NCI-H82 (cell line): ENCODE measurements around the gene VSTM4.

ENCODE experiments used
- DNase-seq: peaks from one replicate; lab custom pipeline; 2025; lab: John Stamatoyannopoulos, UW

VSTM4 gene

GRCh38 chr10:49070701-49071100 is 44.6 kb downstream of the VSTM4 start:
- no peak for DNase-seq

GRCh38 chr10:49068672-49069217 is 46.6 kb downstream of the VSTM4 start:
- DNase-seq: no peak

GRCh38 chr10:49068209-49068608 is 47.1 kb downstream of the VSTM4 start:
- DNase-seq: no peak

GRCh38 chr10:49066944-49067730 is 48.2 kb downstream of the VSTM4 start:
- DNase-seq: no peak

- no peak for DNase-seq
Measured at GRCh38 chr10:49062229-49062628, 53.1 kb downstream of the VSTM4 start.

- DNase-seq: no peak
Measured at GRCh38 chr10:49061667-49062066, 53.7 kb downstream of the VSTM4 start.

GRCh38 chr10:49058463-49059255 is 56.7 kb downstream of the VSTM4 start:
- no peak for DNase-seq

- no peak for DNase-seq
Measured at GRCh38 chr10:49057231-49057880, 58.0 kb downstream of the VSTM4 start.

GRCh38 chr10:49056356-49056755 is 59.0 kb downstream of the VSTM4 start:
- DNase-seq: no peak

- no peak for DNase-seq
Measured at GRCh38 chr10:49055221-49055849, 60.0 kb downstream of the VSTM4 start.

- DNase-seq: no peak
Measured at GRCh38 chr10:49054753-49055152, 60.6 kb downstream of the VSTM4 start.

- DNase-seq: no peak
Measured at GRCh38 chr10:49053998-49054692, 61.2 kb downstream of the VSTM4 start.

GRCh38 chr10:49053053-49053997 is 62.0 kb downstream of the VSTM4 start:
- no peak for DNase-seq

GRCh38 chr10:49052069-49052468 is 63.3 kb downstream of the VSTM4 start:
- no peak for DNase-seq

GRCh38 chr10:49050906-49051305 is 64.4 kb downstream of the VSTM4 start:
- no peak for DNase-seq

GRCh38 chr10:49050366-49050765 is 65.0 kb downstream of the VSTM4 start:
- DNase-seq: no peak

- DNase-seq: no peak
Measured at GRCh38 chr10:49049660-49050059, 65.7 kb downstream of the VSTM4 start.

- DNase-seq: no peak
Measured at GRCh38 chr10:49047128-49047639, 68.1 kb downstream of the VSTM4 start.

- DNase-seq: no peak
Measured at GRCh38 chr10:49044293-49045193, 70.8 kb downstream of the VSTM4 start.
